Activated CD4-positive, alpha-beta T cell treated with anti-CD3 and anti-CD28 coated beads, Interleukin-2, amount 50 U/mL, for 4 hours (primary cell): ENCODE results near the gene DNMT1.
A peak's percentile ranks its signal among the peaks of the same experiment; 100 is the strongest.
"Not testable (repeated sequence)": the region's sequence is repeated elsewhere in the genome, so short reads cannot be mapped to it uniquely, and the experiment has no call there.

ENCODE experiments used
- DNase-seq, 2 experiments: peaks; one replicate each; pipeline ENCODE4 v3.0.0-alpha.2; 2020

The DNMT1 gene

GRCh38 chr19:10194500-10195198 lies at the start of gene DNMT1:
TSS of gene DNMT1 (minus strand) at chr19:10194953. CDS start at chr19:10194899, 54 bp downstream.
- peak; percentile 97 for DNase-seq

GRCh38 chr19:10243606-10244005 lies 48.9 kb upstream of the DNMT1 start:
- no peak for DNase-seq

DNA sequence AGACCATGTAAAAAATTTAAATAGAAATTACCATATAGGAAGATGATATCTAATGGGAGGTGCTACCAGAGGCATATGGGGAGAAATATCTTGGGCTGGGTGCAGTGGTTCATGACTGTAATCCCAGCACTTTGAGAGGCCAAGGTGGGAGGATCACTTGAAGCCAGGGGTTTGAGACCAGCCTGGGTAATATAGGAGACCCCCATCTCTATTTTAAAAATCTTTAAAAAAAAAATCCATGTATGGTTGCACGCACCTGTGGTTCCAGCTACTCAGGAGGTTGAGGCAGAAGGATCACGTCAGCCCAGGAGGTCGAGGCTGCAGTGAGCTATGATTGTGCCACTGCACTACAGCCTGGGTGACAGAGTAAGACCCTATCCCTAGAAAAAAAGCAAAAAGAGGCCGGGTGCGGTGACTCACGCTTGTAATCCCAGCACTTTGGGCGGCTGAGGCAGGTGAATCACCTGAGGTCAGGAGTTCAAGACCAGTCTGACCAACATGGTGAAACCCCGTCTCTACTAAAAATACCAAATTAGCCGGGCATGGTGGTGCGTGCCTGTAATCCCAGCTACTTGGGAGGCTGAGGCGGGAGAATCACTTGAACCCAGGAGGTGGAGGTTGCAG lies 47.2 kb upstream of the DNMT1 start:
- DNase-seq = not testable (repeated sequence)

GRCh38 chr19:10238172-10238783 lies 43.5 kb upstream of the DNMT1 start:
- DNase-seq = no peak

DNA sequence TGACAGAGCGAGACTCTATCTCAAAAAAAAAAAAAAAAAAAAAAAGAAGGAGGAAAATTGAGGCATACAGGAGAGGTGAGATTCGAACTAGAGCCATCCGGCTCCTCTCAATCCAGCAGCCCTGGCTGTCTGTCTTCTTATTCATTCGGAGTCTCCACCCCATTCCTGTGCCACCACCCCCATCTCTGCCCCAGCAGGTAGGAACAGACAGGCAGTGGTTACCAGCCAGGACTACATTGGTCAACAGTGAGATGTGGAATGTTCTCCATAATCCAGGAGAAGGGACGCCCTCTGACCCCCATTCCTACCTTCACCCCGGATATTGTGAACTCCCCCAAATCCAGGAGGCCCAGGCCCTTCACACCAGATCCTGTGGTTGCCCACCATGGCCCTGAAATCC lies 42.9 kb upstream of the DNMT1 start:
- no peak for DNase-seq

- DNase-seq = not testable (repeated sequence)
These were observed 40.7 kb upstream of the DNMT1 start for GRCh38 chr19:10235409-10235808.

GRCh38 chr19:10235003-10235402 lies 40.2 kb upstream of the DNMT1 start:
- no peak for DNase-seq

DNA sequence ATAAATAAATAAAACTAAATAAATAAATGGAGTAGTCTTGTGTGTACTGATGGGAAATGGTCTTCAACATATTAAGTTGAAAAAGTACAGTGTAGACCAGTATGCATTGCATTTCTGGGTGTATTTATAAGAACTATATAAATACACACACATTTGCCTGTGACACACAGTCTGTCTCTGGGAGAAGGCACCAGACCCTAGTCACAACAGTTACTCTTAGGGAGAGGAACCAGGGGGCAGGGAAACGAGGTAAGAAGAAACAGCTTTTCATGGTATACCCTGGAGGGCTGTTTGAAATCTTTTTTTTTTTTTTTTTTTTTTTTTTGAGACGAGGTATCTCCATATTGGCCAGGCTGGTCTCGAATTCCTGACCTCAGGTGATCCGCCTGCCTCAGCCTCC lies 39.2 kb upstream of the DNMT1 start:
- no peak for DNase-seq

DNA sequence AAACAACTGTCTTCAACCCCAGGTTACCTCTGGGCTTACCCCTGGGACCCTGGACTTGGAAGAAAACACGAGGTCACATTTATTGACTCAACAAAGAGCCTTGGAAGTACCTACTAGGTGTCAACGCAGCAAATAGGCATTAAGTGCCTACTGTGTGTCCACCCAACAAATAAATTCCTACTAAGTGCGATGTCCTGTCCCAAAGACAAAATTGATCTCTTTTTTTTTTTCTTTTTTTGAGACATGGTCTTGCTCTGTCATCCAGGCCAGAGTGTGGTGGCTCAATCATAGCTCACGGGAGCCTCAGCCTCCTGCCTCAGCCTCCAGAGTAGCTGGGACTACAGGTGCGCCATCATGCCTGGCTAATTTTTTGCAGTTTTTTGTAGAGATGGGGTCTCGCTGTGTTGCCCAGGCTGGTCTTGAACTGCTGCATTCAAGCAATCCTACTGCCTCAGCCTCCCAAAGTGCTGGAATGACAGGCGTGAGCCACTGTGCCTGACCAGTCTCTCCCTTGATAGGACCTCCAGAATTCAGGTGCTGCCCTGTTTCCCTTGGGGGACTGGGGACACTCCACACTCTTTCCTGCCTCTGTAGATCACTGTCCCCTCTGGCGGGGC lies 37.0 kb upstream of the DNMT1 start:
- DNase-seq = no peak

DNA sequence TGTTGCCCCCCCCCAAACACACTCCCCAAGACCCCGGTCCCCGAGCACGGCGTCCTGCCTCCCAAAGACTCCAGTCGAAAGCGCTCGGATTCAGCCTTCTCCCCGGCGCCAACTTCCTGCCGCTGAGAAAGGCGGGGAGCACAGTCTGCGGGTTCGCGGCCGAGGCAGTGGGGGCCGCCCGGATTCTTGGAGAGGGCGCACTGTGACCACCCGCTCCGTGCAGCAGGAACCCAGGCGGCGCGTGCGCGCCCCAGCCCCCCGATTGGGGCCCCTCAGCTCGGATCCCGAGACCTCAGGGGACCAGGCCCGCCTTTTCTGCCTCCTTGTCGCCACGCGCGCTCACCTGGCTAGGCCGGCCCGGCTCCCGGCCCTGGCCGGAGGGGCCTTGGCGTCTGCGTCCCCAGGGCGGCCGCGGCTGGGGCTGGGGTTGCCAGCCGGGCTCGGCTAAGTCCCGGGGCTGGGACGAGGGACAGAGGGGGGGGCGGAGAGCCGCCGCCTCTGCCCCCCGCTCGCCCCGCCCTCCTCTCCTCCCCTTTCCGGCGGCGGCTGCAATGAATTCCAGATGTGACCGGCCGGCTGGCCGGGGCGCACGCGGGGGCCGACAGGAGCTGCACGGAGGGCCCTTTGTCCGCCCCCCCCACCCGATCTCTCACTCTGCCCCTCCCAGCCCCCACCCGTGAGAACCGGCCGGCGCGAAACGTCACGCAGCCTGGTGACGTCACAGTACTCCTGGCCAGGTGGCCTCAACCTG lies 36.3 kb upstream of the DNMT1 start, which contains the start of gene S1PR2:
Gene S1PR2 (minus strand): TSS at position 471 of the 751 bp plus-strand sequence. CDS start 6,426 bp downstream, outside the sequence.
- peak; percentile 64 to 68 for DNase-seq

DNA sequence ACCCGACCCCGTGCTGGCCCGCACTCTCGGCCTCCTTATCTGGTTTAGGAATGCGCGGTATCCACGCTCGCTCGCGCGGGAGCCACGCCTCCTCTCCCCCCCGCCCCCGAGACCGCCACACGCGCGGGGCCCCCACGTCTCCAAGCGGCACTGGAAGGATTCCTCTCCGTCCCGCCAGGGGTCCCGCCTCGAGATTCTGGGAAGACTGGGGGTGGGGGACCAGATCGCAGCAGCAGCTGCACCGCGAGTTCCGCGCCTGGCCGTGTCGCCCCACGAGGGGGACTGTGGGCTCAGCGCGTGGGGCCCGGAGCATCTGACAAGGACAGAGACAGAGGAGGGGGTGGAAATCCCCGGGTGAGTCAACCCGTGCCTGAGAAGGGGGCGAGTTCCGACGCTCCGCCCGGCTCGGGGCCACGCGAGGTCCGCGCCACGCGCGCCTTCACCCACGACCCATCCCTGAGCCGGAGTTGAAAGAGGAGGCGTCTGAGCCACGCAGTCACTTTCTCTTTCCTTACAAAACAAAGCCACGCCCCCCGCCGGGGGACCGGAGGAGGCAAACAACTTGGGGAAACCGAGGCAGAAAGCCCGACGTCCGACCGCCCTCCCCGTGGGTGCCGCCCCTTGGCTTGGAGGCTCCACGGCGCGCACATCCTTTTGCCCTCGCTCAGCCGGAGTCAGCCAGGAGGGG lies 35.6 kb upstream of the DNMT1 start:
- DNase-seq = peak; percentile 78 to 85

GRCh38 chr19:10228920-10229319 lies 34.2 kb upstream of the DNMT1 start:
- DNase-seq = peak; percentile 32 to 37

- no peak for DNase-seq
These were observed 33.6 kb upstream of the DNMT1 start for GRCh38 chr19:10228393-10228792.

DNA sequence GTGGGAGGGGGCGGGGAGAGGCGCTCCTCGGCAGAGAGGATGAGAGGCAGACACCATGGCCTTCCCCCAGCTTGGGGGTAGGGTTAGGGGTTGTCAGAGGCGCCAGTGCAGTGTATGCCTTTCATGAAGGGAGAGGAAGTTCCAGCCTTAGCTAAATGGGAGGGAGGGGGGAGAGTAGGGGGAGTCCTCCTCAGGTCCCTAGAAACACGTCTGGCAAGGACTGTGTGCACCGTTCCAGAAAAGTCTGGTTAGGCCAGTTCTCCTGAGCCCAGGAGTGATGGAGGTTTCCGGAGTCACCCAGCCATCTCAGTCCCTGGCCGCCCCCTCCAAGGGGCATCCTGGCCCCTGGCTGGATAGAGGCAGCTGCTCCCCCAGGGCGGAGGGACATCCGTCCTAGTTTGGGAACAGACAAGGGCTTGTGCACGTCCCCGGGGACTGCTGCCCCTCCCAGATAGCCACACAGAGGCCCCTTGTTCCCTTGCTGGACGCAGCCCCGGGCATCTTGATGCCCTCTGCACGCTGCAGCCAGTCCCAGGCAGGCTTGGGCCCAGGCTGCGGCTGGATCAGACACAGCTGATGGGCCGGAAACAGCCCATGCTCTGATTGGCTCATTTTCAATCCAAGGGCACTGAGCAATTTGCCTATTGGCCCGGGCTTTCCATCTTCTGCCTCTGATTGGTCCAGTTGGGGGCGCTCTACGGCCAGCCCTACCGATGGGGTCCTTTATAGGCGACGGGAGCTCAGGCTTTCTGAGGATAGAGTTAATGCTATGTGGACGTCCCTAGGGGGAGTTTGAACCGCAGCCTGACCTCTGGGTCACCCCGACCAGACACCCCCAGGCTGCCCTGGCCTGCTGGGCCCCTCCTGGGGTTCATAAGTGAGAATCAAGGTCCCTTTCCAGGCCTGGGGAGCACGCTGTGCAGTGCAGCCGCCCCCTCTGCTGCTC lies 32.5 kb upstream of the DNMT1 start:
- no peak for DNase-seq

- no peak for DNase-seq
These were observed 31.7 kb upstream of the DNMT1 start for GRCh38 chr19:10226376-10227025.

GRCh38 chr19:10226021-10226375 lies 31.2 kb upstream of the DNMT1 start:
- DNase-seq = no peak

DNA sequence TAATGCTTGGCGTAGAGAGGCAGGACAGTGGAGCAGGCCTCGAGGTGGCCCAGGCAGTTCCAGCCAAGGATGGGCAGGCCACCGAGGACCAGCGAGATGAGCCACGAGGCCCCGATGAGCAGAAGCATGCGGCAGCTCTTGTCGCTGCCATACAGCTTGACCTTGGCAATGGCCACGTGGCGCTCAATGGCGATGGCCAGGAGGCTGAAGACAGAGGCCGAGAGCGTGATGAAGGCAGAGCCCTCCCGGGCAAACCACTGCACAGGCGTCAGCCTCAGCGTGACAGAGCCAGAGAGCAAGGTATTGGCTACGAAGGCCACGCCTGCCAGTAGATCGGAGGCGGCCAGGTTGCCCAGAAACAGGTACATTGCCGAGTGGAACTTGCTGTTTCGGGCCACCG lies 29.6 kb upstream of the DNMT1 start:
- no peak for DNase-seq

DNA sequence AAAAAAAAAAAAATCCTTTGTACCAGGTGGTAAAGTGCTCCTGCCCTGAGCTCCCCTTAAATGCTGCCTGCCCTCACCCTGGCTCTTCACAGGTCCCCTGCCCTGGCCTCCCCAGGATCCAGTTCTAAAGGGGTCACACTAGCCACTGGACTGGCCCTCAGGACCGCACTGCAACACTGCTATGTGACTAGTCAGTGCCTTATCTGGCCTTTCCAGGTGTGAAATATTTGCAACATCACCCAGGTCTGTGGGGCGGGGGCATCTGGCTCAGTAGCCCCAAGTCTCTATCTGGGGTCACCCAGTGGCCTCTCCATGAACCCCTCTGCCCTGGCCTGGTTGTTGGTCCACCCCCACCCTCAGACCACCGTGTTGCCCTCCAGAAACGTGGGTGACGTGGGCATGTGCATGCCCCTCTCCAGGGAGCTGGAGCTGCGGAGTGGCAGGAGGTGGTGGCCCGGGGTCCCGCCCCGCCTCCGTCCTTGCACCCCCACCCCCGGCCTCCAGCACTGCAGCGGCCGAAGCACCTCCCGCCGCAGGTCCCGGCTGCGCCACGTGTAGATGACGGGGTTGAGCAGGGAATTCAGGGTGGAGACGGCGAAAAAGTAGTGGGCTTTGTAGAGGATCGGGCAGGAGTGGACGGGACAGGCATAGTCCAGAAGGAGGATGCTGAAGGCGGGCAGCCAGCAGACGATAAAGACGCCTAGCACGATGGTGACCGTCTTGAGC lies 28.9 kb upstream of the DNMT1 start:
- DNase-seq = no peak

DNA sequence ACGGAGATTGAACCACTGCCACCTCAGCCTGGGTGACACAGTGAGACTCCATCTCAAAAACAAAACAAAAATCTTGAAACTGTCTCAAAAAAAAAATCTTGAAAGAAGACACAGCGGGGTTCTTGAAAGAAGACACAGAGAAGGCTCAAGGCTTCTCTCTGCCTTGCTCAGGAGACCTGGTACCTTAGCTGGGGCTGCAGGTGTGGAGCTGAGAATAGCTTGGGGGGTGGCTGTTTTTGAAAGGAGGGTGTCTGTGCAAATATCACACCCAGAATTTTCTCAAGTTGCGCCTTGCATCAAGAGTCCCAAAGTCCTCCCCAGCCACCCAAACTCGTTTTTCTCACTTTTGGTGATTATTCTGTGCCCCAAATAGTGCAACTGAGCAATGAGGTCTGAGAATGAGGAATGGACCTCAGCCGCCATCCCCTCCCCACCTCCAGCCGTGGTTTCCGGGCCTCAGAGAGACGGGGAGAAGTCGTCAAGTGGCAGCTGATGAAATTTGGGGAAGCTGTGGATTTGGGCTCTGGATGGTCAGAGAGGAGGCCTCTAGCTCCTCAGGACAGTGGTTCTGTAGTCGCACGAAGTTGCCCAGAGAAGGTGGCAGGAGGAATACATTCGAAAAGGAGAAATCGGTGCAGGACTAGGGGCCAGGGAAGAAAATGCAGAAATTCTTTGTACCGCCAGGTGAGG lies 27.6 kb upstream of the DNMT1 start:
- DNase-seq = no peak
